ENCODE measurements around the gene SRRM3. TPM values are rescaled to one million over a fixed set of nuclear protein-coding genes. Genes with fewer than 3 reads are reported as not detected.
"Not testable (repeated sequence)": the region's sequence is repeated elsewhere in the genome, so short reads cannot be mapped to it uniquely, and the experiment has no call there.

The SRRM3 gene
- polyA plus RNA-seq, 2 of the 4 experiments (the other 2 are of a cell fraction): 2.4 to 7.0 TPM

DNA sequence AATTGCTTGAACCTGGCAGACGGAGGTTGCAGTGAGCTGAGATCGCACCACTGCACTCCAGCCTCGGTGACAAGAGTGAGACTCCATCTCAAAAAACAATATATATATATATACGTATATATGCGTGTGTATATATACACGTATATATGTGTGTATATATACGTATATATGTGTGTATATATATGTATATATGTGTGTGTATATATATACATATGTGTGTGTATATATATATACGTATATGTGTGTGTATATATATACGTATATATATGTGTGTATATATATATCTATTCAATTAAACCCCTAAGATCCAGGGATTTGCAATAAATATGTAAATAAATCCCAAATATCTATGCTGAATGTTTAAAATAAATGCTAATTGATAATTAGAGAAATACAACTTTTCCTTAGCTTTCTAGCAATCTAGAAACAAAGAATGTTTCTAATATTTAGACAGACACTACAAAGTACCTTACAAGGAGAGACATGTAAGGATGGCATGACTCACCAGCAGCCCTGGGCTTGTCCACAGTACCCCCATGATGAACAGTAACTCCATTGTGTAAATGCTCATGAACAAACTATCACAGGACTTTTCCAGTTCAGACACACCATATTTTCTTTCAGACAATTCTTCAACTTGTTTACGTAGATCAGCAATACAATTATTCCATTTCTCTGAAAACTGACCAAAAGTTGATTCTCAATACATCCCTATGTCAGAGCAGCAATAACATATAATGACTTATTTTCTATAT is 39.1 kb upstream of the SRRM3 start:
- CTCF ChIA-PET: interaction anchor here (1.4 to 2.5 kb wide), 2 partner anchors 16 to 152 kb away, joined by 6 to 8 read pairs; no protein-coding TSS in a partner anchor
- 84% methylated on average over 10 of the region's 10 CpGs for WGBS (ENCODE audit: missing lambda C conversion rate)
- FAIRE-seq; POLR2A ChIA-PET; H3K4me3 ChIP-seq; H3K9me3 ChIP-seq; H3K27ac ChIP-seq; ATAC-seq; H3K4me1 ChIP-seq; H3K4me2 ChIP-seq; TF ChIP-seq FOSL2 (IDR thresholded peaks at IDR 0.05): not testable (repeated sequence)
- DNase-seq (ENCODE audit: low read depth in 1 of 2, low spot score in 1 of 2): peak in 1 of 2 experiments; percentile 35
- peak; percentile 11; the same call in 1 of the 2 replicates for TF ChIP-seq FOSL2 (CRISPR knock-in tag; IDR thresholded peaks at IDR 0.05)

- FAIRE-seq, POLR2A ChIA-PET: not testable (repeated sequence)
- CTCF ChIA-PET: interaction anchor here (1.4 kb wide), 1 partner anchor 14 kb away, joined by 6 read pairs; no protein-coding TSS in a partner anchor
These were observed 37.9 kb upstream of the SRRM3 start for GRCh38 chr7:76163812-76164211.

GRCh38 chr7:76165106-76165972 is 36.4 kb upstream of the SRRM3 start:
- ATAC-seq (no peak), DNase-seq (ENCODE audit: low read depth in 1 of 2, low spot score in 1 of 2) (no peak), FAIRE-seq (no peak)
- WGBS (ENCODE audit: missing lambda C conversion rate): 97% methylated on average over 18 of the region's 19 CpGs
- no peak for TF ChIP-seq ELK1 (IDR thresholded peaks at IDR 0.05; ENCODE audit: low read depth, low read length)
- no peak for TF ChIP-seq EHMT2 (IDR thresholded peaks at IDR 0.05; ENCODE audit: low read depth)
- no peak for TF ChIP-seq HOXB5 (CRISPR knock-in tag; IDR thresholded peaks at IDR 0.05)
- TF ChIP-seq TFCP2L1 (CRISPR knock-in tag; IDR thresholded peaks at IDR 0.05): no peak
- TF ChIP-seq, protein P1, sequence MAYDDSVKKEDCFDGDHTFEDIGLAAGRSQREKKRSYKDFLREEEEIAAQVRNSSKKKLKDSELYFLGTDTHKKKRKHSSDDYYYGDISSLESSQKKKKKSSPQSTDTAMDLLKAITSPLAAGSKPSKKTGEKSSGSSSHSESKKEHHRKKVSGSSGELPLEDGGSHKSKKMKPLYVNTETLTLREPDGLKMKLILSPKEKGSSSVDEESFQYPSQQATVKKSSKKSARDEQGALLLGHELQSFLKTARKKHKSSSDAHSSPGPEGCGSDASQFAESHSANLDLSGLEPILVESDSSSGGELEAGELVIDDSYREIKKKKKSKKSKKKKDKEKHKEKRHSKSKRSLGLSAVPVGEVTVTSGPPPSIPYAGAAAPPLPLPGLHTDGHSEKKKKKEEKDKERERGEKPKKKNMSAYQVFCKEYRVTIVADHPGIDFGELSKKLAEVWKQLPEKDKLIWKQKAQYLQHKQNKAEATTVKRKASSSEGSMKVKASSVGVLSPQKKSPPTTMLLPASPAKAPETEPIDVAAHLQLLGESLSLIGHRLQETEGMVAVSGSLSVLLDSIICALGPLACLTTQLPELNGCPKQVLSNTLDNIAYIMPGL (CRISPR knock-in tag; IDR thresholded peaks at IDR 0.05; ENCODE audit: borderline replicate concordance): no peak
- TF ChIP-seq MYC (IDR thresholded peaks at IDR 0.05; ENCODE audit: borderline replicate concordance, low read length): no peak
- no peak for TF ChIP-seq FOSL2 (IDR thresholded peaks at IDR 0.05)
- no peak for TF ChIP-seq FOSL2 (CRISPR knock-in tag; IDR thresholded peaks at IDR 0.05)
- TF ChIP-seq RNF2 (IDR thresholded peaks at IDR 0.05; ENCODE audit: borderline replicate concordance, low read depth): no peak
- no peak for TF ChIP-seq BHLHE40 (IDR thresholded peaks at IDR 0.05; ENCODE audit: low read depth, low read length)
- no peak for TF ChIP-seq EP300 (IDR thresholded peaks at IDR 0.05)
- TF ChIP-seq E2F6 (IDR thresholded peaks at IDR 0.05; ENCODE audit: borderline replicate concordance, low read depth): no peak
- no peak for TF ChIP-seq EHF (CRISPR knock-in tag; IDR thresholded peaks at IDR 0.05)
- TF ChIP-seq SREBF2 (IDR thresholded peaks at IDR 0.05): no peak
- no peak for TF ChIP-seq GATA3 (IDR thresholded peaks at IDR 0.05; ENCODE audit: borderline replicate concordance)
- TF ChIP-seq ZC3H11A (IDR thresholded peaks at IDR 0.05): no peak
- no peak for TF ChIP-seq RAD21 (conservative IDR thresholded peaks at IDR 0.05 in 1 of 2, IDR thresholded peaks at IDR 0.05 in 1 of 2)
- TF ChIP-seq, protein P2, sequence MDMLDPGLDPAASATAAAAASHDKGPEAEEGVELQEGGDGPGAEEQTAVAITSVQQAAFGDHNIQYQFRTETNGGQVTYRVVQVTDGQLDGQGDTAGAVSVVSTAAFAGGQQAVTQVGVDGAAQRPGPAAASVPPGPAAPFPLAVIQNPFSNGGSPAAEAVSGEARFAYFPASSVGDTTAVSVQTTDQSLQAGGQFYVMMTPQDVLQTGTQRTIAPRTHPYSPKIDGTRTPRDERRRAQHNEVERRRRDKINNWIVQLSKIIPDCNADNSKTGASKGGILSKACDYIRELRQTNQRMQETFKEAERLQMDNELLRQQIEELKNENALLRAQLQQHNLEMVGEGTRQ (IDR thresholded peaks at IDR 0.05): no peak
- TF ChIP-seq NFE2L2 (conservative IDR thresholded peaks at IDR 0.05; ENCODE audit: low read length): no peak
- TF ChIP-seq TP53 (CRISPR knock-in tag; IDR thresholded peaks at IDR 0.05): no peak
- Histone ChIP-seq H3K4me1 (0 out of 3 replicates have a peak, but pooled peaks cover 4% of the 10 kb centered on the region), H3K4me3 (no peak overlapping the region), H3K4me2 (no peak overlapping the region), H3K27ac (no peak overlapping the region), H3K9me3 (no peaks in the 10 kb centered on the region)
- ChIA-PET POLR2A (no interaction called here), CTCF (no interaction called here)

More at GRCh38 chr7:76163812-76164211, 37.9 kb upstream of the SRRM3 start:
- not testable (repeated sequence) for DNase-seq (ENCODE audit: low read depth in 1 of 2, low spot score in 1 of 2); H3K4me2 ChIP-seq; H3K27ac ChIP-seq; ATAC-seq; H3K9me3 ChIP-seq; H3K4me3 ChIP-seq; H3K4me1 ChIP-seq
- 80% methylated on average over 8 of the region's 8 CpGs for WGBS (ENCODE audit: missing lambda C conversion rate)
